ENCODE data around the gene EFNA5. TPM values are rescaled to one million over a fixed set of nuclear protein-coding genes. Genes with fewer than 3 reads are reported as not detected.

The EFNA5 gene
- total RNA-seq, 1 experiment from 2014 or later = 13.1 TPM

DNA sequence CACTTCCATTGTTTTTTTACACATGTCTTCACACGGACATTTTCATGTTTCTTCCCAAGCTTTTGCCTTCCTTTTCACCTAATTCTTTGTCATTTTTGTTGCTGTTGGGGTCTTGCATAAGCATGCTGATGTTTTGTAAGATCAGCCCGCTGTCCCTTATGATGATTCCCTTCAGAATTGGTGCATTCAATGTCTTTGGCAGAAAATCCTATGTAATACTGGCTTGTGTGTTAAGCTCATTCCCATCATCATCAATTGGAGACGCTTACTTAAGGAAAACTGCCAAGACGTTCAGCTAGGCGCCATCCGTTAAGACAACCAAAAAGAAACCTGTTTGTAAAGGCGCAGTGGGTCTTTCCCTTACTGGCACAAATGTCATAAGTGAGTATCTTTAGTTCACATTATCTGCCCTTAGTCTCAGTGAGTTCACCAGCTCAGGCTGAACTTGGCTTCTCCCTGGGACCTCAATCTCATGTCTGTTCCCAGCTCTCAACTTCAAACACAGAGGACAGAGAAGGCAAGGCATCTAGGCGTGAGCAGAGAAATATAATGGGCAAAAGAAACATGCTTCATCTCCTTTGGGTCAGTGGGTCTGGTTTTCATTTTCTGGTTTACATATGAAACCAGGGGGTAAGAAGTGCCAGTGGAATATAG is 97.9 kb downstream of the EFNA5 start:
- no peak for DNase-seq (ENCODE audit: low read depth)

DNA sequence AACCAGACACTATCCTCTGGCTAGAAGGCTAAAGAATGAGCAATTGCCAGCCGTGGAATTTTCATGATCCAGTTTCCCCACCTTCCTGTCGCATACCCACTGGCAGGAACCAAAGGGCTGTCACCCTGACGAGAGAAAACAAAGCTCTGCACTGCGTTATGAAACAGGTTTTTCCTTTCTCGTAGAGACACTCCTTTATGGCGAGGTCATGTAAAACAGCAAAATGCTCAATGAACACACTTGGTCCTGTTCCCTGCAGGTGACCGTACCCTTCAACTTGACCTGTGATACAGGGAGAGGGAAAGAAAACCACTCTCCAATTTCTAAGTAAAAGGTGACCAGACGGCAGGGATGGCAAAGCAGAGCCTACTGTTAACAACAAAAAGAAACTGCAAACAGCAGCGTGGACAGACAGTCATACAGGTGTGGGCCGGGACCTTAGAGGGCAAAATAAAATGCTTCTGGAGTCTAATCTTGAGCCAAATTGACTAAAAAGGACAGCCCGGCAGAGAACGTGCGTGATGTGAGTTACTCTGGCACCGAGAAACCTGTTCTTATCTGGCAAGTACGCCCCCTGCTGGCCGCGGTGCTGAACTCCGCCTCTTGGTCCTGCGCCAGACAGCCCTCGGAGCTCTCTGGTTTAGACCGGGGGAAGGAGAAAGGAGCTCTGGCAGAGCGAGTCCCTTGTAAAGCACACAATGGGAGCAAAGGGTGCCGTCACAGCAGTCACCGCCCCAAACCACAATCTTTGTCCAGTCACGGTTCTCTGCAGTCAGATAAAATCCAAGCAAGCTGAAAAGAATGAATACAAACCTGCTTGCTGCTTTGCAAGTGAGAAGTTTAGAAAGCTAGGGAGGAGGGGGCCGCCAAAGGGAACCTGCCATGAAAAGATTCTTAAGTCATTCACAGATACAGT is 98.9 kb downstream of the EFNA5 start:
- peak; percentile 96 for DNase-seq (ENCODE audit: low read depth)

DNA sequence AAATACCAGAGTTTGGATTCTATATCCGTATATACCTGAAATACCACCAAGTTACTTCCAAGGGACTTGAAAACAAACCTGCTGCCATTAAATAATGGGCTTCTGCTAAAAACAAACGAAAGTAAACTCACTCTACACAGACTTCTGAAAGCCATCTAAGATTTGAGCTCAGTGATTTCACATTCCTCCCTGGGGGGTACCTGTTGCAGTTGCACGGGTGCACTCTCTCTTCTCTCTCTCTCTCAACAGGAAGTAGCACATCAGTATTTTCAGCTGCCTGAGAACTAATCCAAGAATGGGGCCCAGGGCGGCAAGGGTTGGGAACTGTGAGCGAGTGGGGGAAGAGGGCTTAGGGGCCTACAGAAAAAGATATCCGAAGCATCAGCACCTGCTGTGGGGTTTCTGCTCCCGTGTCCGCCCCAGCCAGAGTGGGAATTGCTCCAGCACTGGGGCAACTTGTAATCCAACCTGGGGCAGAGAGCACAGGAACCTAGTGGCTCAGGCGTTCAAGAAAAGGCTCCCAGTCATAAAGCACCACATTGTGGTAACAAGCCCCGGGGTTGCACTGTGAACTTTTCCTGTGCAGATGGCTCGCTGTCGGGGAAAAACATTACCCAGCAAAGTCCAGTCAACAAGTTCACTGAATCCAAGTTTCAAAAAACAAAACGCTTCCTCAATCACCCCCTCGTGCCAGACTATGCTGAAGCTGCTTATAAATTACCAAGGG is 99.8 kb downstream of the EFNA5 start:
- no peak for DNase-seq (ENCODE audit: low read depth)

DNA sequence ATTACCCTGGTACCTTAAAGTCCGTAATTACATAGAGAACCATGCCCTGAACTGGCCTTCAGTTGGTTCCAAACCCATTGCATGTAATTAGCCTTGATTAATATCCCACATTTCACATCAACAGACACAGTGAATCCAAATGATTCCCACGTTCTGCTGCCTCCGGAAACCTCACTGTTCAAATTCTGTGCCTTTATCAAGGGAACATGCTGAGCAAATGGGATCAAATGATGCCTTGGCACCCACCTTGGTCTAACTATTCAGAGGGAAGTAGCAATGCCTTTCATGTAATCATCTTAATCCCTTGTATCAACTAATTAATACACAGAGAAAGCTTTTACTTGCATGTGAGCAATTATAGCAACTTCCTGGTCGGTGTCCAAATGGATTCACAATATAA is 100.6 kb downstream of the EFNA5 start:
- no peak for DNase-seq (ENCODE audit: low read depth)

DNA sequence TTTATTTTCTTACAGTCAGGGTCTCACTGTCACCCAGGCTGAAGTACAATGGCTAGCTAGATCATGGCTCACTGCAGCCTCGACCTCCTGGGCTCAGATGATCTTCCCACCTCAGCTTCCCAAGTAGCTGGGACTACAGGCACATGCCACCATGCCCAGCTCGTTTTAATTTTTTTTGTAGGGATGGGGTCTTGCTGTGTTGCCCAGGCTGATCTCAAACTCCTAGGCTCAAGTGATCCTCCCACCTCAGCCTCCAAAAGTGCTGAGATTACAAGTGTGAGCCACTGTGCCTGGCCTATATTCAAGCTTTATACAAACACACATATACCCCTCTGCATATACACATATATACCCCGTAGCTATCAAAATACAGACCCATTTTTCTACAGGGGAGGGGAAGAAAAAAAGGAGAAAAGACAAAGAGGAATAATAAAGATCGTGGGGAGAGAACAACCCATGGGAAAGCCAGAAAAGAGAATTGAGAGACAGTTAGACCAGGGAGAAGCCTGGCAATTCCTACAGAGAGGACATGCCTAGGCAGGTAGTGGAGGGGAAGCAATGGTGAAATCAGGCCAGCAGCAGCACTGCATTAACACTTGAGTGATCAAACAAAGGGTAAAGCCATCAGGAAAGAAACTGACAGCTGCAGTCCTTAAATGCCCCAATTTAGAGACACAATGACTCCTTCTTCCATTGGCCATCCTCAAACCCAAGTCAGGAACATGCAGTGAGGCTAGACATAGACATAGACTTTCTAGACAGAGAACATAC is 102.7 kb downstream of the EFNA5 start:
- no peak for DNase-seq (ENCODE audit: low read depth)

DNA sequence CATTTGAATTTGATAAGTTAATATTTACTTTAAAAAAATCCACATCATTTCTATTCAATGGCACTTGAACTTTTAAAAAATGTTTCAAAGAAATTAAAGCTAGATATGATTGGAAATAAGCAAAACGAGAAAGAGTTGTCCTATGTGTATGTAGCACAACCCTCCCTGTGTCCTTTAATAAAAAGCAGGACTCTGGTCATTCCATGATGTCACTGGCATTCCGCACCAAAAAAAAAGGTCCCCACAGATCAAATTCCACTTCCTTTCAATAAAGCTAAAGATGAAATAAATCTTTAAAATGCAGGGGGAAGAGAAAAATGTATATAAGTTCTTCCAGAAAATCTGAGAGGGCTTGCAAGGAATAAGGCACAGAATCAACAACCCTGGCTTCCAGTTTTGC is 103.8 kb downstream of the EFNA5 start:
- DNase-seq (ENCODE audit: low read depth) = no peak

DNA sequence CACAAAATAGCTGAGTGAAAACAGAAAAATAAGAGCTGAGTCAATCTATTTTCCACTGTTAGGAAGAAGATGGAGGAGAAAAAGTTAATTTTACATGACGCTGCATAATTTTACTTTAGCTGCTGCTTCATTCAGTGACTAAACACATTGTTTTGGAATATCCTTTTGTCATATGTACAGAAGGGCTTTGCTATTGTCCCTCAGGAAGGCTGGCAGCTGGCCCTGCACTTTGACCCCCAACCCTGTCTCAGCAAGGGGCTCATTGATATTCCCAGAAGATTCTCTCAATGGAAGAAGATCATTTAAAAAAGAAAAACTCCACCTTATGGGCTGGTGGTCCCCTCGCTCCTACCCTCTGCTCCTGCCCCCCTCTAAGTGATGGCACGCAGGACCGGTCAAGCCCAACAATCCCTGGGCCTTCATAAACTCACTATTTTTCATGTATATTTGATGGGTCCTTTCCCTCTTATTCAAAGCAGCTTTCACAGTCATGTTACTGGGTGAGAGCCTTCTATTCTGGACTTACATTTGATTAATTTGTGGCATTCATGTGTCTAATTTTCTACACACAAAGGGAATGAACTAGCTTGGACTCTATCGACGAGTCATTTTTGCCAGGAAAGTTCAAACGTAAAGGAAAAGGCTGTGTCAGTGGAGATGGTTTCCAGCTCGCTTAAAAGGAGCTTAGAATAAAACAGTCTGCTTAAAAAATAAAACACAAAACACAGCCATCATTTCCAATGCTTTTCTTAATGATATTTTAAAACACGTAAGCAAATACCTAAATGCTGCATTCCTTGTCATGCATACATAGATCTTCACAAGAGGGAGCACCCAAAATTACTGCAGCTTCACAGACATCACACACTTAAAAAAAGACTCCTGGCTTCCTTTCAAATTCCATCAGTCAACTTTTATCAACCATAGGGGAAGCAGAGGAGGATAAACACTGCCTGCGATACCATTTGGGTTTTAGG is 104.7 kb downstream of the EFNA5 start:
- DNase-seq (ENCODE audit: low read depth) = no peak

DNA sequence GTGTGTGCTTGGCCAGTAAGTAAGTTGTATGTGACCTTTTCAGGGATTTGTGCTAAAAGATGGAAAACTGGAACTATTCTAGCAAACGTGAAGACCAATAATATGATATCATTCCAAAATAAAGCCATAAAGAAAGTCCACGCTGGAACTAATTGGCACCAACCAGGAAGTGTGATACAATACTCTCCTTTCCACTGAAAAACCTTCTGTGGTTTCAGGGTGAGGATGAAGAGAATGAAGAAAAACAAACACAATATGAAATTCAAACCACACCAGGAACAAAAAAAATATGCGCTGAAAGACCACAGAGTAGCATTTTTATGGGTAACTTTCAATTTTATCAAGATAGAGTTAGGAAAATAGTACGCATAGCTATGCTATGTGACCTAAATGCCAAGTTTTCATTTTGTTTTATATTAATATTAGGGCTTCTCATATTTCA is 105.8 kb downstream of the EFNA5 start:
- peak; percentile 77 for DNase-seq (ENCODE audit: low read depth)

DNA sequence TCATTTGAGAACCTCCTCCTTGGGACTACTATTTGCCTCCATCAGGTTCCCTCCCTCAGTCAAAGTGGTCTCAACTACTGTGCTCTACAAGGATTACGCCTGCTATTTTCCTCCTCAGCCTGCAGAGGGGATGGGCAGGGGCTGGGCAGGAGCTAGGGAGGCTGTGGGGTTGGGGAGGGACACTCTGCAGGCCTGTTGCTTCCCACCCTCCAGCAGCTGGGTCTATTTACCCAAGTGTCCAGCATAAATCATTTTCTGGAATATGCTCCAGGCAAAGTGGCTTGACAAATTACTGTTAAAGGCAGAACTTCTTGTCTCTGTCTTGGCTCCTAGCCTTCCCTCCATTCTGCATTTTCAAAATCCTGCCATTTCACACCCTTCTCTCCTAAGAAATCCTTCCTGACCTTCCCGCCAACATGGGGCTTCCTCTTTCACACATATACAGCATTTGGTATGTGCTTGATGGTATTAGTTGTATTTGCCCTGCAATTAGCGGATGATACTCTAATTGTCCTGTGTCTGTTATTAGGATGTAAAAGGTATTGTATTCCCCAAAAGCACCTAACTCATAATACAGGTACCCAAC is 106.7 kb downstream of the EFNA5 start:
- DNase-seq (ENCODE audit: low read depth) = peak; percentile 74

DNA sequence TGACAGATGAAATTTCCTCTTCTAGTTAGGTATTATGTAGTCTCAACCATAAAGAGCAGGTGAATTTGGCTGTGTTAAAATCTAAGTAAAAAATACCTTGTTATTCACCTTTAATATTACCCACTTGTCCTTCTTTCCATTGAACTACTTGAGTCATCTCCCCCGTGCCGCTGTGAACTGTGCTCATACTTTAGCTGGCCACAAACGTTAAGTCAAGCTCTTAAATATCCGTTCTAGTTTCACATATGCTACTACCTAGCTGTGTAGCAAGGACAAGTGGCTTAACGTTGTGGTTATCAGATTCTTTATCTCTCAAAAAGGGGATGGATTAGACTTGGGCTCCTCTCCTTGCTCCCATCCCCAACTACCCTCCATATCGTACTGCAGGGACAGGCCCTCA is 110.4 kb downstream of the EFNA5 start:
- DNase-seq (ENCODE audit: low read depth) = no peak

DNA sequence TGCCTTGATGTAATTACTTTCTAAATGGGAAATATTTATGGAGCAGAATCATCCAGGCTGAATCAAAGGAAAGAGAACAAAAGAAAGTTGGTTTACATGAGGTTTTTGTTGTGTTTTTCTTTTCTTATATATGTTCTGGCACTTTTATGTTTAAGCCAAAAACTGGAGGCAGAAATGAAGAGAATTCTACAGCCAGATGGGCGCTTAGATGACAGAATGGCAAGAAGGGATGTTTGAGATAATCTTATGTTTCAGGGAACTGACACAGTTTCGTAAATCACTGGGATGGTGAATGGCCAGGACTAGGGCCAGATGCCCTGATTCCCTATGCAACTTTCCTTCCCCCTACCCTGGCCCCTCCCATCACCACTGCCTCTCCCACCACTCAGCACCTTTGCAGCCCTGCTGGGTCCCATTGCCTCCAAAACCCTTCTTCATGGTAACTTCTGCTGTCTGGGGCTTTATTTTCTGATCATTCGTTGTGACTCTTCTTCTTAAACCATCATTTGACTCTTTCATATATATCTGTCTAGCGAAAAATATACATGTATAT is 111.8 kb downstream of the EFNA5 start:
- no peak for DNase-seq (ENCODE audit: low read depth)

DNA sequence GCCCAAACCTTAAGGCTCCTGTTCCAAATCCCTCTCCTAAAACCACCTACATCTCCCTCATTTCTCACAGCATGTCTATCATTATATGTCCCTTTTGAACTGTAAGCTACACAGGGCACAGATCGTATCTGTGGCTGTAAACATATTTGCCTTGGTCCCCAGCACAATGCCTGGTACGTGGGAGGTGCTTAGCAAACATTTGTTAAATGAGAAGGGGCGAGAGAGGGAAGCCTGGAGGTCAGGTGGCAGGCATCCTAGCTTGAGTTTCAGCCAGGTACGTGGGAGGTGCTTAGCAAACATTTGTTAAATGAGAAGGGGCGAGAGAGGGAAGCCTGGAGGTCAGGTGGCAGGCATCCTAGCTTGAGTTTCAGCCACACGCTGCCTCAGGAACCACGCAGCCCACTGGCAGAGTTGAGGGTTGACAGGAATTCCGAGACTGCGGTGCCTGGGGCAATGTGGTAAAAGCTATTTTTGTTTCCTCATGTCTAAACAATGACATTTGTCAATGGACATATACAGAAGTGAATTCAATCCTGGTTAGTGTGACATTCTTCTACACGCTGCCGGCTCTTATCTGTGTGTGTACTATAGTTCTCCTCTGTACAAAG is 113.6 kb downstream of the EFNA5 start:
- DNase-seq (ENCODE audit: low read depth) = peak; percentile 64

DNA sequence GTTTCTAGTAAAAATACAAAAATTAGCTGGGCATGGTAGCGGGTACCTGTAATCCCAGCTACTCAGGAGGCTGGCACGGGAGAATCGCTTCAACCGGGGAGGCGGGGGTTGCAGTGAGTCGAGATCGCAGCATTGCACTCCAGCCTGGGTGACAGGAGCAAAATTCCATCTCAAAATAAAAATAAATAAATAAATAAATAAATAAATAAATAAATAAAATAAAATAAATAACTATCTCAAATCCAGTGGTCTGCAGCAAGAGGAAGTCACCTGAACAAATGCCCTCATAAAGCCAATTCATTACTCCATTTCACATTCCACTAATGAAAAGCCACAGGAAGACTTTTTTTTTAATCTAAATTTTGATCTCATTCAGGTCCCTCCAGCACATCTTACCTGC is 114.2 kb downstream of the EFNA5 start:
- no peak for DNase-seq (ENCODE audit: low read depth)

DNA sequence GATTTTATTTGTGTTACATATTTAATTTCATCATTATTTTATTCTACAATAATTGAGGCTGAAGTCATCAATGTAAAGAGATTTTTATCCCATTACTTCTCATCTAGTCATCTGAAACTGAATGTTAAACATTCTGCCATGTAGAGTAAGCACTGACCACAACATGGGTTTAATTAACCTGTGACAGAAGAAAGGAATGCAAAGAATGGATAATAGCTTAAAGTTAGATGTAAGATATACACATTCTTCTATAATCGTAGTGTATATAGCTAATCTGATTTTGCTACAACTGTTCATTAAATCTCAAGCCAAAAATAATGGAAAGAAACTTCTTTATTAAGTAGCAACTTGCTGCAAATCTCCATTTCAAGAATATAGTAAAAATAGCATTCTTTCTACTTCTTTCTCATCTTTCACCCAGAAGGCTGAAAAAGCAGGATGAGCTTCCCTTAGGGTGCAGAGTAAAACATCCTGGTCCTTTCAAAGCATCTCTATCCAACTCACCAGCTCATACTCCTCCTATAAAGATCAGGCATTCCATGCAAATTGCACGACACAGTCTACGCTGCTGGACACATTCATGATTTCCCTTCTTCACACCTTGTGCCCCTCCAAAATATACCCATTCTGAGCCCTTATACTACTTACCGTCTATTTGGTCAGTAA is 115.2 kb downstream of the EFNA5 start:
- DNase-seq (ENCODE audit: low read depth) = peak; percentile 30

DNA sequence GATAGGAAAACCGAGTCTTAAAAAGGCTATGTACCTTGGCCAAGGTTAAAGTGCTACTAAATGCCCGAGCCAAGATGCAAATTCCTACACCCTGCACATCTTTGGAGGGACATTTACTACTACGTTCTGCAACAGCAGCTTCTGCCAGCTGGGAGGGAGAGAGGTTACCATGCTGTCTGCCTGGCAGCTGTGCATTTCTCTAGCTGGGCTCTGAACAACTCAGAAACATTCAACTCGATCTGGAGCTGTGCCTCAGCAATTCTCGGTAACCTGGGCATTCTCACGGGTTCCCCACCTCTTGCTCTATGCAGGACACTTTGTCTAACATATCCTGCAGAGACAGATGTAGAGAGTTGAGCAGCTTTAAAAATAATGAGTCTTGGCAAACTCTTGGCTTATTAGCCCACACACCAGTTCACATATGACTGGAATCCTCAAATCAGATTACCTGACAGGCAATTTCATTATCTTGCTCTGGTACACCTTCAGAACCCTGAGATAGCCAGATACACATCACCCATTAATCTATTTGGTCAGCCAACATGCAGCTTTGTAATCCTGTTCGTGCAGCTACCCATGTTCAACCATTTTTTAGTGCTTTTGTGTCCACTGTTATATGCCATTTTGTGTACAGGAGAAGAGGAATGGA is 115.8 kb downstream of the EFNA5 start:
- DNase-seq (ENCODE audit: low read depth) = peak; percentile 58

DNA sequence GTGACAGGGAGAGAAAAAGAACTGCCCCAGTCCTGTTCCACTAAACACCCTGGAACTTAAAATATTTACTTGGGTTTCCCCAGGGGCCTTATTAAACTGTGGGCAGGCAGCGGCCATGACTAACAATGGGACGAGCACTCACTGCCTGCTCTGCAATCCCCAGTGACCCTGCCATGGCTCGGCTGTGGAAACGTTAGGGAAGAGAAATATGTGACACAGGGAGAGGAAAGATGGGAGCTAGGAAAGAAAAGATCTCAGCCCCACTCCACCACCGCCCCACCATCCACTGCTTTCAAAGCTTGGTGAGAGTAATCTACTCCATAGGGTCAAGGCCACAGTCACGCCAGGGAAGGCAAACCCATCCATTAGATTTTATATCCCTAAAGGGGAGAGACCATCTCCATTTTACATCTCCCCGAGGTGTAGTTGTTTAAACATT is 117.6 kb downstream of the EFNA5 start:
- peak; percentile 92 for DNase-seq (ENCODE audit: low read depth)

DNA sequence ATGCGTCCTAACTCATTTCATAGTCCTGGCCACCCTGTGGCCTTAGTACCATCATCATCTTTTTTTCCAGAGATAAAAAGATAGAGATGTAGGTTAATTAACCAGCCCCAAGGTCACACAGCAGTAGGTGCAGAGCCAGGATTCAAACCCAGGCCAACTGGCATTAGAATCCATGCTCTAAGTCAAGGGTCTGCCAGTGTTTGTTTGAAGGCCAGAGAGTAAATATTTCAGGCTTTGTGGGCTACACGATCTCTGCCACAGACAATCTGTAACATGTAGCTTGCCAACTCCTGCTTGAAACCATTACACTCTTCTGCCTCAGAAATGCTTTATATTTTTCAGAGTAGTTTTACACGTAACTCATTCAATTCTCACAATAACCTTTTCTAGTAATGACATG is 119.6 kb downstream of the EFNA5 start:
- no peak for DNase-seq (ENCODE audit: low read depth)

DNA sequence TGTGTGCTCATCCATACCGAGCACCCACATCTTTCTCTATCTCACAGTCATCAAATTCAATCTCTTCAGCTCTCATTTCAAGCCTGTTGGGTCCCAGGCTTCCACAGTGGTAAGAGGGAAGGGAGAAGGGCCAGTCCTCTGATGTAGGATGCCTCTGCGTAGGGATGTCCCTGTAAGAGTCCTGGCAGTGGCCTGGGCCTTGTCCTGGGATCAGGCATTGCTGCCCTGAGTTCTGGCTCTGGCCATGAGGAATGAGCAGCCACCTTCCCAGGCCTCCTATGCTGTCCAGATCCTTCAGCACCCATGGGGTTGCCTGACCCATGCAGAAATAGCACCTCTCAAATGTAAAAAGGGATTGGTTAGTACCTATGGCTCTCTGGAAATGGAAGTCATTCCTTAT is 121.2 kb downstream of the EFNA5 start:
- no peak for DNase-seq (ENCODE audit: low read depth)
